Activated CD4-positive, alpha-beta T cell treated with anti-CD3 and anti-CD28 coated beads, Interleukin-2, amount 10 ng/mL, durations not matched to agents 7 days and 5 days (primary cell): Measurements from ENCODE around the gene CLIC6. TPM values are rescaled to one million over a fixed set of nuclear protein-coding genes. Genes with fewer than 3 reads are reported as not detected.
"Not testable (repeated sequence)": the region's sequence is repeated elsewhere in the genome, so short reads cannot be mapped to it uniquely, and the experiment has no call there.

Experiments used
- CTCF ChIA-PET: fragments of 350-600 bp; sonication (Branson Sonifier 250); formaldehyde crosslinking; loops from one replicate; lab custom pipeline; 2021; ENCODE audit warnings: antibody characterized with exemption; lab: Charles Lee
- POLR2A ChIA-PET: fragments of 350-600 bp; sonication (Branson Sonifier 250); formaldehyde crosslinking; loops from one replicate; lab custom pipeline; 2021; ENCODE audit warnings: antibody characterized with exemption; lab: Charles Lee
- DNase-seq: peaks from one replicate; pipeline ENCODE4 v3.0.0-alpha.2; 2020
- H3K27ac Mint-ChIP-seq: one replicate; pipeline ENCODE4 v1.8.0; 2021; ENCODE audit warnings: mild to moderate bottlenecking, moderate library complexity, mixed read lengths
- H3K27me3 Mint-ChIP-seq: one replicate; pipeline ENCODE4 v1.8.0; 2021; ENCODE audit warnings: mixed read lengths
- H3K36me3 Mint-ChIP-seq: one replicate; pipeline ENCODE4 v1.8.0; 2021; ENCODE audit warnings: low read depth, mixed read lengths
- H3K4me1 Mint-ChIP-seq: one replicate; pipeline ENCODE4 v1.8.0; 2021; ENCODE audit warnings: mixed read lengths
- H3K4me3 Mint-ChIP-seq: one replicate; pipeline ENCODE4 v1.8.0; 2021; ENCODE audit warnings: mild to moderate bottlenecking, moderate library complexity, mixed read lengths
- H3K9me3 Mint-ChIP-seq: one replicate; pipeline ENCODE4 v1.8.0; 2021; ENCODE audit warnings: mixed read lengths
- total RNA-seq, 2 experiments: library from RNA; stranded (reverse); gene quantifications; one replicate each; pipeline ENCODE4 v1.2.3, GENCODE V29; 2021

Gene CLIC6
- total RNA-seq, 2 experiments from 2014 or later, result not detected

DNA sequence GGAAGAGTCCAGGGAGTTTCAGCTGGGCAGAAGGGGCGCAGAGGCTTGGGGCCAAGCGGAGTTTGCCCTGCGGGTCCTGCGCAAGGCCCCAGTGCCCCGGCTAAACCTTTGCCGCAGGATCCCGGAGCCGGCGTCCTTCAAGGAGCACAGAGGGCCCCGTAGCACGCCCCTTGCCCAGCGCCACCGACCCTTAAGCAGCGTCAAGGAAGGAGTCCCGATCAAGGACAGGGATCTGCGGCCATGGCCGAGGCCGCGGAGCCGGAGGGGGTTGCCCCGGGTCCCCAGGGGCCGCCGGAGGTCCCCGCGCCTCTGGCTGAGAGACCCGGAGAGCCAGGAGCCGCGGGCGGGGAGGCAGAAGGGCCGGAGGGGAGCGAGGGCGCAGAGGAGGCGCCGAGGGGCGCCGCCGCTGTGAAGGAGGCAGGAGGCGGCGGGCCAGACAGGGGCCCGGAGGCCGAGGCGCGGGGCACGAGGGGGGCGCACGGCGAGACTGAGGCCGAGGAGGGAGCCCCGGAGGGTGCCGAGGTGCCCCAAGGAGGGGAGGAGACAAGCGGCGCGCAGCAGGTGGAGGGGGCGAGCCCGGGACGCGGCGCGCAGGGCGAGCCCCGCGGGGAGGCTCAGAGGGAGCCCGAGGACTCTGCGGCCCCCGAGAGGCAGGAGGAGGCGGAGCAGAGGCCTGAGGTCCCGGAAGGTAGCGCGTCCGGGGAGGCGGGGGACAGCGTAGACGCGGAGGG, 520 bp downstream of the CLIC6 start:
- H3K4me3 Mint-ChIP-seq, result peak overlapping the region; percentile 19
- ChIA-PET CTCF (interaction anchor here (1.2 kb wide), 1 partner anchor 60 kb away, joined by 3 read pairs; no protein-coding TSS in a partner anchor), POLR2A (no interaction called here)
- H3K4me1 Mint-ChIP-seq, result peaks cover 7% of the 10 kb centered on the region
- H3K27me3 Mint-ChIP-seq, result peaks cover 71% of the 10 kb centered on the region
- H3K9me3 Mint-ChIP-seq, result no peaks in the 10 kb centered on the region
- no peaks in the 10 kb centered on the region for H3K36me3 Mint-ChIP-seq
- no peak overlapping the region for H3K27ac Mint-ChIP-seq
- no peak for DNase-seq

- H3K4me1 Mint-ChIP-seq, H3K9me3 Mint-ChIP-seq, POLR2A ChIA-PET, H3K36me3 Mint-ChIP-seq, DNase-seq, H3K27ac Mint-ChIP-seq: not testable (repeated sequence)
- peak overlapping the region; percentile 19 for H3K4me3 Mint-ChIP-seq
- H3K27me3 Mint-ChIP-seq, result peaks cover 72% of the 10 kb centered on the region
- CTCF ChIA-PET, result interaction anchor here (1.2 kb wide), 1 partner anchor 61 kb away, joined by 3 read pairs; no protein-coding TSS in a partner anchor
Observed at GRCh38 chr21:34669880-34670219, 1.1 kb downstream of the CLIC6 start.

DNA sequence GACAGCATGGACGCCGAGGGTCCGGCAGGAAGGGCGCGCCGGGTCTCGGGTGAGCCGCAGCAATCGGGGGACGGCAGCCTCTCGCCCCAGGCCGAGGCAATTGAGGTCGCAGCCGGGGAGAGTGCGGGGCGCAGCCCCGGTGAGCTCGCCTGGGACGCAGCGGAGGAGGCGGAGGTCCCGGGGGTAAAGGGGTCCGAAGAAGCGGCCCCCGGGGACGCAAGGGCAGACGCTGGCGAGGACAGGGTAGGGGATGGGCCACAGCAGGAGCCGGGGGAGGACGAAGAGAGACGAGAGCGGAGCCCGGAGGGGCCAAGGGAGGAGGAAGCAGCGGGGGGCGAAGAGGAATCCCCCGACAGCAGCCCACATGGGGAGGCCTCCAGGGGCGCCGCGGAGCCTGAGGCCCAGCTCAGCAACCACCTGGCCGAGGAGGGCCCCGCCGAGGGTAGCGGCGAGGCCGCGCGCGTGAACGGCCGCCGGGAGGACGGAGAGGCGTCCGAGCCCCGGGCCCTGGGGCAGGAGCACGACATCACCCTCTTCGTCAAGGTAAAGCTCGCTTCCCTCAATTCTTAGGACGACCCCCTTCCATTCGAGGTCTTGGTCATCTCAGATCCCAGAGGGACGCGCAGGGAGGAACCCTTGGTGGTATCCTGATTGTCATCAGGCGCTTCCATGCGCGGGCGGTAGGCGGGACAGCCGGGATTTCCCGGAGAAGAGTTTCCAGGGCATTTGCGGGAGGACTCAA, 1.6 kb downstream of the CLIC6 start:
- no peak for DNase-seq

GRCh38 chr21:34670962-34671348, 2.2 kb downstream of the CLIC6 start:
- Mint-ChIP-seq H3K27me3 (peaks cover 64% of the 10 kb centered on the region), H3K4me1 (peaks cover 7% of the 10 kb centered on the region), H3K4me3 (peak overlapping the region; percentile 36), H3K36me3 (no peaks in the 10 kb centered on the region), H3K9me3 (no peaks in the 10 kb centered on the region), H3K27ac (no peak overlapping the region)
- CTCF ChIA-PET, result interaction anchor here (1.2 kb wide), 2 partner anchors 22 to 62 kb away, joined by 3 to 6 read pairs; no protein-coding TSS in a partner anchor
- POLR2A ChIA-PET, result no interaction called here
- DNase-seq, result no peak

More for the DNA sequence above, 1.6 kb downstream of the CLIC6 start:
- POLR2A ChIA-PET, result interaction anchor here (0.5 kb wide), 1 partner anchor 849 kb away, joined by 3 read pairs; no protein-coding TSS in a partner anchor
- CTCF ChIA-PET, result interaction anchor here (1.2 kb wide), 1 partner anchor 61 kb away, joined by 3 read pairs; no protein-coding TSS in a partner anchor
- Mint-ChIP-seq H3K4me1 (peaks cover 7% of the 10 kb centered on the region), H3K27ac (no peak overlapping the region), H3K4me3 (peak overlapping the region; percentile 7), H3K36me3 (no peaks in the 10 kb centered on the region), H3K27me3 (peaks cover 69% of the 10 kb centered on the region), H3K9me3 (no peaks in the 10 kb centered on the region)

DNA sequence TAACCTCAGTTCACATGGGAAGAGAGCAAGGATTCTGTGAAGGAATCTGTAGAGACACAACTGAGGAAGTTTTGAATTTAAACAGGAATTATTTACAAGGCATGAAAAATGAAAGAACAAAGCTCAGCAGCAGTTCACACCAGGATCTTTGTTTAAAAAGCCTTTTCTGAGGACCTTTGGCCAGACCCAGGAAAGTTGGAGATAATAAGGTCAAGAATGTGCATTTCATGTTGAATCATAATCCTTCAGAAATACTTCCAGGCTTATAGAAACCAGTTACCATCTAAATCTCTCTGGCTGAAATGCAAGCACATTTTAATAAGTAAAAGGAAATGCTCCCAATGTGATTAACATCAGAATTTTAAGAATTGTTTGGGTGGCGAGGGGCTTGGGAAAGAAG, 2.7 kb downstream of the CLIC6 start:
- H3K4me1 Mint-ChIP-seq, result peaks cover 7% of the 10 kb centered on the region
- no peaks in the 10 kb centered on the region for H3K36me3 Mint-ChIP-seq
- H3K27me3 Mint-ChIP-seq, result peaks cover 64% of the 10 kb centered on the region
- CTCF ChIA-PET, result interaction anchor here (1.2 kb wide), 1 partner anchor 21 kb away, joined by 6 read pairs; no protein-coding TSS in a partner anchor
- no peaks in the 10 kb centered on the region for H3K9me3 Mint-ChIP-seq
- H3K4me3 Mint-ChIP-seq, result peak overlapping the region; percentile 36
- POLR2A ChIA-PET, result no interaction called here
- no peak overlapping the region for H3K27ac Mint-ChIP-seq
- no peak for DNase-seq

DNA sequence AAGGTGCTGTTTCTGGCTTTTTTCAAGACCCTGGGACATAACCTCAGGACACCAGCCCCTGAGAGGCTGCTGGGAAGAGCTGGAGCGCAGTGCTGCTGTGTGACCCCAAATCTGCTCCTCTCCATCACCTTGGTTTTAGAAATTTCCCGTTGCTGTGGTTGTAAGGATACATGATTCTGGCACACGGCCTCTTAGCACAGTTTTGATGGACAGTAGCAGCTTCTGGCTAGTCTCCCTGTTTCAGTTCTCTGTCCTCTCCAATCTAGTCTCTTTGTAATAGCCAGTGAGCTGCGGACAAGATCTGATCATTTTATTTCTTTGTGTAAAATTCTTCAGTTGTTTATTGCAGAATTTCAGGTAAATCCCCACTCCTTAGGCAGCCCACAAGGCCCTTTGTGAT, 3.1 kb downstream of the CLIC6 start:
- H3K9me3 Mint-ChIP-seq, result no peaks in the 10 kb centered on the region
- no peaks in the 10 kb centered on the region for H3K36me3 Mint-ChIP-seq
- DNase-seq, result no peak
- POLR2A ChIA-PET, result no interaction called here
- peaks cover 7% of the 10 kb centered on the region for H3K4me1 Mint-ChIP-seq
- CTCF ChIA-PET, result interaction anchor here (1.2 kb wide), 1 partner anchor 21 kb away, joined by 6 read pairs; no protein-coding TSS in a partner anchor
- peaks cover 60% of the 10 kb centered on the region for H3K27me3 Mint-ChIP-seq
- no peak overlapping the region for H3K27ac Mint-ChIP-seq
- no peak overlapping the region for H3K4me3 Mint-ChIP-seq

GRCh38 chr21:34673006-34673405, 4.2 kb downstream of the CLIC6 start:
- DNase-seq, result no peak
- no peak overlapping the region for H3K27ac Mint-ChIP-seq
- no peak overlapping the region for H3K4me3 Mint-ChIP-seq
- H3K4me1 Mint-ChIP-seq, result peaks cover 15% of the 10 kb centered on the region
- H3K9me3 Mint-ChIP-seq, result no peaks in the 10 kb centered on the region
- H3K36me3 Mint-ChIP-seq, result no peaks in the 10 kb centered on the region
- ChIA-PET POLR2A (interaction anchor here (0.6 kb wide), 1 partner anchor 301 kb away, joined by 3 read pairs; no protein-coding TSS in a partner anchor), CTCF (no interaction called here)
- peaks cover 49% of the 10 kb centered on the region for H3K27me3 Mint-ChIP-seq

DNA sequence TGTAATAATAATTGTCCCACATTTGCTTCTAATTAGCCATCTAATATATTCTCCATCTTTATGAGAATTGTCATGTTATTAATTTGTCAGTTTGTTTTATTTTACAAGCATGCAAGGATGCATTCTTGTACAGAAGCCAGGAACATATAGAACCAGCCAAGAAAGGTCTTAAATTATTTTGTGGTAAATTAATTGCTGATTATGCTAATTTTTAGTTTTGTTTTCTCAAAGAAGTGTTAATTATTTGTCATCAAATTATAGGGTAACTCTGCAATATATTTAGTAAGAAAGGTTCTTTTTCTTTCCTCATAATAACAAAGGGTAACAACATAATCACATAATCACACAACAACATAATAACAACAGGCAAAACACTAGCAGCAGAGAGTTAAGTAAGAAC, 5.7 kb downstream of the CLIC6 start:
- Mint-ChIP-seq H3K27ac (no peak overlapping the region), H3K4me1 (peaks cover 20% of the 10 kb centered on the region), H3K27me3 (peaks cover 40% of the 10 kb centered on the region), H3K4me3 (no peak overlapping the region), H3K9me3 (peaks cover 3% of the 10 kb centered on the region), H3K36me3 (no peaks in the 10 kb centered on the region)
- ChIA-PET CTCF (interaction anchor here (0.7 to 0.9 kb wide), 2 partner anchors 52 to 69 kb away, joined by 3 to 4 read pairs; no protein-coding TSS in a partner anchor), POLR2A (no interaction called here)
- no peak for DNase-seq

- Mint-ChIP-seq H3K27me3 (peaks cover 38% of the 10 kb centered on the region), H3K4me3 (no peak overlapping the region), H3K36me3 (no peaks in the 10 kb centered on the region), H3K9me3 (peaks cover 16% of the 10 kb centered on the region), H3K27ac (no peak overlapping the region), H3K4me1 (peaks cover 17% of the 10 kb centered on the region)
- DNase-seq, result no peak
- ChIA-PET CTCF (no interaction called here), POLR2A (no interaction called here)
Observed at GRCh38 chr21:34675871-34676270, 7.1 kb downstream of the CLIC6 start.

GRCh38 chr21:34679051-34679450, 10.3 kb downstream of the CLIC6 start:
- Mint-ChIP-seq H3K27ac (no peak overlapping the region), H3K36me3 (no peaks in the 10 kb centered on the region), H3K4me3 (no peak overlapping the region), H3K9me3 (peaks cover 21% of the 10 kb centered on the region), H3K4me1 (peaks cover 13% of the 10 kb centered on the region), H3K27me3 (peaks cover 22% of the 10 kb centered on the region)
- ChIA-PET CTCF (no interaction called here), POLR2A (no interaction called here)
- no peak for DNase-seq

GRCh38 chr21:34684174-34684876, 15.5 kb downstream of the CLIC6 start:
- H3K27me3 Mint-ChIP-seq, result peaks cover 16% of the 10 kb centered on the region
- peaks cover 19% of the 10 kb centered on the region for H3K9me3 Mint-ChIP-seq
- peaks cover under 1% of the 10 kb centered on the region for H3K4me1 Mint-ChIP-seq
- H3K27ac Mint-ChIP-seq, result no peak overlapping the region
- H3K4me3 Mint-ChIP-seq, result no peak overlapping the region
- H3K36me3 Mint-ChIP-seq, result no peaks in the 10 kb centered on the region
- ChIA-PET POLR2A (no interaction called here), CTCF (interaction anchor here (1.0 kb wide), 1 partner anchor 79 kb away, joined by 3 read pairs; no protein-coding TSS in a partner anchor)
- DNase-seq, result no peak

DNA sequence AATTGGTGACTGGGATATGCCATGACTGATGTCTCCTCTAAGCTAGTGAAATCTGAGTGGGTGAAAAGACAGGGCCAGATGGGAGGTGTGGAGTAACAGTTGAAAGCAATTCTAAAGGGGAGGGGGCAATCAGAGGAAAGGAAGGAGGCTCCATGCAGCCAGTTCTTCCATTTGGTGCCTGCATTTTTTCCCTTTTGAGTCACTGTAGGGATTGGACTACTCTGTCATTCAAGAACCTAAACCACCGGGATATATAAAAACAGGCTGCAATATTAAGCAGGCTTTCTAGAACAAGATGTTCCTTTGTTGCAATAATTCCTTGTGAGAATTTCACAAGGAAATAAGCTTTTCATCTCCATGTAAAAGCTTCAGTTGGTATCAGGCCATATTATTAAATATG, 18.3 kb downstream of the CLIC6 start:
- DNase-seq, result no peak

More for the DNA sequence above, 18.3 kb downstream of the CLIC6 start:
- POLR2A ChIA-PET, result no interaction called here
- no peaks in the 10 kb centered on the region for H3K9me3 Mint-ChIP-seq
- no peak overlapping the region for H3K27ac Mint-ChIP-seq
- no peaks in the 10 kb centered on the region for H3K4me1 Mint-ChIP-seq
- H3K27me3 Mint-ChIP-seq, result peaks cover 24% of the 10 kb centered on the region
- no peaks in the 10 kb centered on the region for H3K36me3 Mint-ChIP-seq
- H3K4me3 Mint-ChIP-seq, result no peak overlapping the region
- CTCF ChIA-PET, result no interaction called here
